CD4-positive, alpha-beta T cell treated with Interleukin-15 for 4 hours (primary cell): ENCODE results near the gene CIC.

Experiments used
- DNase-seq: peaks from one replicate; pipeline ENCODE4 v3.0.0-alpha.2; 2020; ENCODE audit warnings: low spot score

CIC gene

DNA sequence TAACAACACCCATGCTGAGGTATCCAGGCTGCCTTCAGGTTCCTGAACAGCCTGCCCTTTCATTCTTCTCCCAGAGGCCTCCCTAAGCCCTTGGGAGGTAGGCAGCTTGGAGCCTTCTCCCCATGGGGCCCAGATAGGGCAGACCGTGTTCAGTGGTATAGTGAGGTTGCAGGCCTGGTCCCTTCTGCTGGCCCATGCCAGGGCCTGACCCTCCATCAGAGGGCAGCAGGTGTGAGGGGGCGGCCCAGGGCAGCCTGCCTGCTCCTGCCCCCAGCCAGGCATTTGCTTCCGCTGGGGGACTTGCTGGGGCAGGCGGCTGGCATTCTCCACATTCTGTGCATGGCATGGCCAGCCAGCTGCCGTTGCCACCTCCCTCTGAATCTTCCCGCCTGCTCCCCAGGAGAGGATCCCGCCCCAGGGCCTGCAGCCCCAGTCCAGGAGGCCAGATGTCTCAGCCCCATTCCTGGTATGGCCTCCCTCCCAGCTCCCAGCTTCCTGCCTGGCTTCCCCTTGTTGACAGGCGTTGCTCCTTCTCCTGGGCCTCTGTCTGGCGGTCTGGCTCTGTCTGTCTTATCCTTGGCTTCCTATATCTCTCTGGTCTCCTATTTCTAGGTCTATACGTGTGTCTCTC, 8.9 kb downstream of the CIC start:
- no peak for DNase-seq

DNA sequence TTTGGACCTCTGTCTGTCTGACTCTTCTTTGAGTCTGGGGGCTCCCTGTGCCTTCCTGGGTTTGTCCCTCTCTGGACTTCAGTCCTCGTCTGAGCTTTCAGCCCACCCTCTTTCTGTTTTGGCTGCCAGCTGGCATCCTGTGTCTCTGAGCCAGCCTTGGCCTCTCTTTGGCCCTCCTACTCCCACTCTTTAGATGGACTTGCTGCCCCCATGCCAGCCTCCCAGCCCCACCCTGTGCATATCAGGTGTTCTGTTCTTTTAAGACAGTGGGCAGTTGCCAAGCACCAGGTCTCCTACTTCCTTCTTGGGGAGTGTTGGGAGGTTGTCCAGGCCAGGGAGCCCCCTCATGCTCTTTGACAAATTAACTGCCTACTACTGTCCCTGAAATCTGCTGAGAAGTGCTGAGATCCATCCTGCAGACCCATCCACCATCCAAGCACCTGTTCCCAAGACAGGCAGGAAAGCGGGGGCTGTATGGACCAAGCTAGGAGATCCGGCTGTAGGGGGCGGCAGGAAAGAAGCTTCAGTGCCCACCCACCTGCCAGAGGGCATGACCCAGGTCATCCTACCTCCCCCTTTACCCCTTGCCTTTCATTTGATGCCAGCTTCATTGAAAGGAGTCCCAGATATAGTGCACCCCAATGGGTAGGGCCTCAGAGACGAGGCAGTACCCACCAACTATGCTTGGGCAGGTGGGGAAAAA, 9.6 kb downstream of the CIC start:
- no peak for DNase-seq

DNA sequence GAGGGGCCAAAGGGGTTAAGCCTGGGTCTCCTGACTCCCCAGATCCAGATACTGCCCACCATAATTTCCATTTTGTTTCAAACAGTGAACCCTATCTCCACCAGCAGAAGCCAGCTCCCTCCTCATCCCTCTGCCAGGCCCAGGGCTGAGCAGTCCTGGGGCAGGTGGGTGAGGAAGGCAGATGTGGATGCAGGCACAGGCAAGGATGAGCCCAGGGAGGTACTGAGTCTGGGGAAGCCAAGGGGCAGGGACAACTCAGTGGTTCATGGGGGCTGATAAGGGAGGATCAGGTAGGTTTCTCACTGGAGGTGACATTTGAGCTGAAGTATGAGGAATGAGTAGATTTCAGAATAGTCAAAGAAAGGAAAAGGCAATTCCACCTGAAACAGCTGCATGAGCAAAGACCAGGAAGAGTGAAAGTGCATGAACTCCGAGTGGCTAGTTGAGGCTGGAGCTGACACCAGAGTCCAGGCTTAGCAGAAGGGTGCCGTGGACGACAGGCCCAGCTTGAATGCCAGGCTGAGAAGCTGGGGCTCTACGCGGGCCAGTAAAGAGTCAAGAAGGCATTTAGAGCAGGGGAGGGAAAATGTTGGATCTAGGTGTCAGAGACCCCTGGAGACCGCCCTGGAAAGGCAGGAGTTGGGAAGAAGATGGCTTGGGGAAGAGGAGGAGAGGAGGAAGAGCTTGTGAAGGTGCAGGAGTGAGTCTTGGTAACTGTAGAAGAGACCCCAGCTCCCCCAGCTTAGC, 10.3 kb downstream of the CIC start:
- no peak for DNase-seq

DNA sequence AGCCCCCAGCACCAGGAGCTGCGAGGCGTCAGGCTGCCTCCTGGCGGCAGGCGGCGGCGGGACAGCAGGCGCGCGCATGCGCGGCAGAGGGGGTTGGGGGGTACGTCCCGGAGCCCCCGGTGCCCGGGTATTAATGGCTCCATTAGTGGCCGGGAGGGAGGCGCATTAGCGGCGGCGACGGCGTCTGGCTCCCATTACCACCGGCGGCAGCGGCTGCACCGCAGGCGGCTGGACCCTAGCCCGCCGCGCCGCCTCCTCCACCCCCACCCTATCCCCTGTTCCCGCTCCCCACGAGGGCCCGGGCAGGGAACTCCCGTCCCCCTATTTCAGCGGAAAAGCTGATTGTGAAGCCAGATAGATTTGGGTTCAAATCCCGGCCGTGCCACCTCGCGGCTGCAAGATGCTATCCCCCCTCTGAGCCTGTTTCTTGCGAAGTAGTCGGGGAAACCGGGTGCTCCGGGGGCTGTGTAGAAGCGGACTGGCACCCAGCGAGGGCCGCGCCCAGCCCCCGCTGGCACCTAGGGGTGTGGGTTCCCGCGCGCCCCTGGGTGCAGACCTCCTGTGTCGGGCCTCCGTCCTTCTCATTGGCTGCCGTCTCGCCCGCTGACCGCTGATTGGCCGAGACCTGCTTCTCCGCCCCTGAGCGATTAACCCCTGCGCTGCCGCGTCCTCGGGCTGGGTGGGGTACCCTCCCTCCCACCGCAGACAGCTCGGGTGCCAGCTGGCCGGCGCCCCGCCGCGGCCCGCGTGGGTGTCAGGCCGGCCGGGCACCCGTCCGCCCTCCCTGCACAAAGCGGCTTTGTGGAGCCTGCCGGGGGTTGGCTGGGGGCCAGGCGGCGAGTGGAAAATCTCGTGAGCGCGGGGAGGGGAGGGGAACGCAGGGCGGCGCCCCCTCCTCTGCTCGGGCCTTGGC, 11.1 kb downstream of the CIC start:
- DNase-seq = peak; percentile 91

DNA sequence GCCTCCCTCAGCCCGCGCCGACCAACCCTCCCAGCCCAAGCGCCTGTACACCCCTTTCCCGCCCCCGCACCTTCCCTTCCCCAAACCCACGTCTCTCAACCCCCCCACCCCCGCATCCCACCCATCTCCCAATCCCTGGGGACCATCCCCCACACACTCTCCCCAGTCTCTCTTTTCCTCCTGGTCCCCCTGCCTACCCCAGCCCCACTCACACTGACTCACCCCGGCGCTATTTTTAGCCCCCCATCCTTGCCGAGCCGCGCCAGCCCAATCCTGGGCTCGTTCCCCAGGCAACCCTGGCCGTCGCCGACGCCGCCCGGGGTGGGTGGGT, 11.7 kb downstream of the CIC start:
- no peak for DNase-seq

DNA sequence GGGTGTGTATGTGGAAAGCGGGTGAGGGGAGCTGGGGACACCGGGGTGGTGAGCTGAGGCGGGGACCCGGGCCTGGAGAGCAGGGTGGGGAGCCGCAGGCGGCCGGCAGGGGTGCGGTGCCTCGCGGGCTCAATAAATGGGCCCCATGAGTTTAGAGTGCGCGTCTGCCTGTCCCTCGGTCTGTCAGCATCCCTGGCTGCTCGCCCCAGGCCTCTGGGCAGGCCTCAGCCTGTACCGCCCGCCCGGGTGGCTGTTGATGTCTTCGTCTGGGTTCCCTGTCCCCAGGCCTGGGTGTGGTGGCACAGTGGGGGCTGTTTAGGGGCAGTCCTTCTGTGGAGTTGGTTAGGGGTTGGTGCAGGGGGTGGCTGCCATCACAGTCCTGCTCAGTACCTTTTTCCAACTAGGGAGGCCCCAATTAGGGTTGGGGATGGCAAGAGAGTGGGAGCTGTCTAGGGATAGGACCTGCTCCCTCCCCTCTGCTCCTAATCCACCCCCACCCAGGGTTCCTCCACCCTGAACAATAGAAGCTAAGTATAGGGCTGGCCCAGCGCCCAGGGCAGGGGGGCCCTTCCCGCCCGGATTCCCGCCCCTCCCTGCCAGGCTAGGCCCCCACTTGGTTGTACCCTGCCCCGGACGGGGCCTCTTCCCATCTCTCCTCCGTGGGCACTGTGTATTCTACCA, 12.2 kb downstream of the CIC start:
- no peak for DNase-seq

DNA sequence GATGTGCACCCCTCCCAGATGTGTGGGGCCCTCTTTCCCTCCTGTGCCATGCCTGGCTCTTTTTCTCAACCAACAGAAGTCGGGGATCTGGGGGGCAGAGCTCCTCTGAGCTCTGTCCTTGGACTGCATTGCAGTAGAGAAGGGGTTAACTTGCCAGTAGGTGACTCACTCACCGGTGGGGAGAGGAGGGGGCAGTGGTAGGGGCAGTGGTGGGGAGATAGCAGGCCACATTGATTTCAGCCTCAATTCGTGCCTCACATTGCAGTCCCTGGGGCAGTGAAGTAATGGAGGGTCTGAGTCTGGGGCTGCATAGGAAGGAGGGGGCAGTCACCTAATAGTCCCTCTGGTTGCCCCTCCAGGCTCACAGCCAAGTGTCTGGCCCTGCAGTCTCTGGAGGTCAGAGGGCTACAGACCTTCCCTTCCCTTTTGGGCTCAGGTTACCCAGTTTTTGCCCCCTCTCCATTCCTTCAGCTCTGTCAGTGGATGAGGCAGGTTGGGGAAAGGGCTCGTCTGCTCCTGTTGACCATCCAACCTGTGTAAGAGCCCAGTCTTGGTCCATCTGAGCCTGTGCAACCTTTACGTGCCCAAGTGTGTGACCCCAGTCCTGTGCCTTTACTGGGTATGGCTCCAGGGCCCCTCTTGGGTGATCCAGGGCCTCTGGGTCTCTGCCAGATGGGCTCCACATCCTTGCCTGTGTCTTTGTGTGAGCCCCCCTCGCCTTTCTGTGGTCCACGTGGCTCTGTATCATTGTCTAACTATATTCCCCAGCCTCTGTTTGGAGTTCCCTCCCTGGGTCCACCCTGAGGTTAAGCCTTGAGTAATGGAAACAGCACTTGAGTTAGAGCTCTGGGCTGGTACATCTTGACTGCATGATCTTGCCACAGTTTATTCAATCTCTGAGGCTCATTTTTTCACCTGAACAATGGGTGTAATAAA, 13.0 kb downstream of the CIC start:
- no peak for DNase-seq

DNA sequence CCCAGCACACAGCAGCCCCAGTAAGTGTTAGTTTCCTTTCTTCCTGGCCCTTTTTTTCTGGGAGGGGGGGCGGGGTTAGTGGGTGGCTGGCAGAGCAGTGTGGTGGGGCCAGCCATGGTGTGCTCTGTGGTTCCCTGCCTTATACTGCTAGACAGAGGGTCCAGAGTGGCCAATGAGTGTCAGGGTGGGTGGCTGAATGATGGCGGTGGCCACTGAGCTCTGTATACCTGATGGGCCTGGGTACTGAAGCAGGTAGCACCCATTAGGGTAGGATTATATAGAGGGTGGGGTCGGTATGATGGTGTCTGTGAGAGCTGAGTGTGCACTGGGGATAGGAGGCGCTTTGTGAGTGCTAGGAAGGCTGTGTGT, 13.8 kb downstream of the CIC start:
- no peak for DNase-seq

DNA sequence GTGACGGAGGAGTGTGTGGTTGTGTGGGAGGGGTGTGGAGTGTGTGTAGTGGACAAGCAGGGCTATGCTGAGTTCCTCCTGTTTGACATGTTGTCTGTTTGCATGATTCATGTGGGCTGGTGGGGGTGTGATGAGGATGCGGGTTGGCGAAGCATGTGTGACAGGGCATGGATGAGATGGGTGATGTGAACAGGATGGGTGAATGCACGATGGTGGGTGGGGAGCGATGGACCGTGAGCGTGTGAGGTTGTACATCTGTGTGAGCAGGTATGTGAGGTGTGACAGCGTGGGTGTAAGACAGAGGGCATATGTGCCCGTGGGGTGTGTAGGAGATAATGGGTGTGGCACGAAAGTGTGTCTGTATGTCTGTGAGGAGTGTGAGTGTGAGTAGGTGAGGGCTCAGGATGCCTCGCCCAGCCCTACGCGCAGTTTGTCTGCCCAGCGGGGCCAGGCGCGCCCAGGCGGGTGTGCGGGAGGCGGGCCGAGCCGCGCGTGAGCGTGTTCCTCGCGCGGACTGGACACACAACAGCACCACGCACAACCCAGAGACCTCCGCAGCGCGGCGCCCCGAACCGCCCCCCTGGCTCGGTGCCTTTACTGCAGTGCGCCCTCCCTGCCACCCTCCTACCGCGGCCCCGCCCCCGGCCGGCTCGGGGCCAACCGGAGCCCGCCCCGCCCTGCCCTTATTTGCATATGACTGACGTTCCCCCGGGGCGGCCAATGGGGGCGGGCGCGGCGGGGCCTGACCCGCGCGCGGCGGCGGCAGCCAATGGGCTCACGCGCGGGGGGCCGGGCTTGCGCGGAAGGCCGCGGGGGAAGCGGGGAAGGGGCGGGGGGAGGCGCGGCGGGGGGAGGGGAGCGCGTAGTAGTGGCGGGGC, 14.4 kb downstream of the CIC start:
- DNase-seq = peak; percentile 97

DNA sequence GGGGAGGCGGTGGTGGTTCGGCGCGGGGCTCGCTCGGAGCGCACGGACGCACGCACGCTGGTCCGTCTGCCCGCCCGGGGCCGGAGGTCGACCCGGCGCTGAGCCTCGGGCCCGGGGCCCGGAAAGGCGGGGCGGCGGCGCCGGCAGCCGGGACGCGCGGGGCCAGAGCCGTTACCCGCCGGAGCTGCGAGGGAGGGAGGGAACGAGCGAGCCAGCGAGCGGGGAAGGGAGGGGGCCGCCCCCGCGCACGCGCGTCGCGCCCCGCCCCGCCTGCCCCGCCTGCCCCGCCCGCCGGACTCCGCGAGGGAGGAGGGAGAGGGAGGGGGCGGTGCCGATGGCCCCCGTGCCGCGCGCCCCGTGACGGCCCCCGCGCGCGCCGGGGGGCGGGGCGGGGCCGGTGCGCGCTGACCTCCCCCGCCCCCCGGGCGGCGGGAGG, 15.0 kb downstream of the CIC start:
- DNase-seq = peak; percentile 86

DNA sequence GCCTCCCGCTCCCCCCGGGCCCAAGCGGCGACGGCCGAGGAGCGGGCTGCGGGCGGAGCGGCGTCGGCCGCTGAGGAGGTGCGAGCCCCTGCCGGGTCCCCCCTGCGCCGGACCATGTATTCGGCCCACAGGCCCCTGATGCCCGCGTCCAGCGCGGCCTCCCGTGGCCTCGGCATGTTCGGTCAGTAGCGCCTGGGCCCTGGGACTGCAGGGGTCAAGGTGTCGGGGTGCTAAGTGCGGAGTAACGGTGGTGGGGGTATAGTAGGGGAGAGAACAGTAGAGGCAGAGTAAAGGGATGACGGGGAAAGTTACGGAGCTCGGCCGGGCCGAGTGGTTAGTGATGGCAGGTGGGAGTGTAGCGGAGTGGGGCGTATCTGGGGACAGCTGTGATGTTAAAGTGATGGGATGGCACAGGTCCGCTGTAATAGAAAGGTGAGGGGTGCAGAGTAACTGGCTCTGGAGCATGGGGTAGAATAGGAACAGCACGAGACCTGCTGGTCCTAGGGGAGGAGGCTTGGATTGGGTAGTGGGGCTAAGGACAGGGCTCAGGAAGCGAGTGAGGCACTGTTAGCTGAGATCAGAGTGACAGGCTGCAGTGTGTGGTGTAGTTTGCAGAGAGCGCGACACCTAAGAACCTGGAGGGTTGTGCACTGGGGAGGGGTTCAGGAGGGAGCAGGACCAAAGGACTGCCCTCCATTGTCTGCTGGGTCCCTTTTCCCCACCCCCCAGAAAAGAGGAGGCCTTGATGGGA, 15.7 kb downstream of the CIC start:
- DNase-seq = no peak

DNA sequence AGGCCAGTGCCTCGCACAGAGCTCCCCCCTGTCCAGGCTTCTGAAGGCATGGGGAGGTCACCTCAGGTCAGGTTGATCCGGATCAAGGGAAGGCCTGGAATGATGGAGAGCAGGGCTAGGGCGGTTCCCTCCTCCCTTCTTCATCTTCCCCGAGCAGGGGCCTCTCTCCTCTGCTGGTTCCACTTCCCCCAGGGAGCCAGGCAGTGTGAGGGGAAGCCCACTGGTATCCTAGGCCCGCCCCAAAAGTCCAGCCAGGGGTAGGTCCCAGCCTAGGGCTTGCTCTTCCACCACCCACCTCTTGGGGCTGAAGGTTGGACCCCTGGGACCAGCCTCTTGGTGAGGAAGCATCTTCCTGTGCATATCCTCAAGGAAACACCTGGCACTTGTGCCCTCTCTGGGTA, 16.5 kb downstream of the CIC start:
- no peak for DNase-seq

DNA sequence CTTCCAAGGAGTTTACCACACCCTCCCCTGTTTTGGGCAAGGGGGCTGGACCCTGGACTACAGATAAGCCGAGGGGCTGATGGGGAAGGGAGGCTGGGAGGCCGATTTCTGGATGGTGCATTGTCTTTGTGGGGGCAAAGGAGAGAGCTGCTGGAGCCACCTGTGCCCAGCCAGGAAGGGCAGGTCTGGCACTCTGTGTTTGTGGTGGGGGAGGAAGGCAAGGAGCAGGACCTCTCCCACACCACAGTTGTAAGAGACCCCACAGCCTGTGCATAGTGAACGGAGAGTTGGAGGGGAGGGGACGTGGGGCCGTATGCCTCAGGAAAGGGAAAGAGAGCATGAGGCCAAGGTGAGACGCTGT, 16.9 kb downstream of the CIC start:
- DNase-seq = no peak

DNA sequence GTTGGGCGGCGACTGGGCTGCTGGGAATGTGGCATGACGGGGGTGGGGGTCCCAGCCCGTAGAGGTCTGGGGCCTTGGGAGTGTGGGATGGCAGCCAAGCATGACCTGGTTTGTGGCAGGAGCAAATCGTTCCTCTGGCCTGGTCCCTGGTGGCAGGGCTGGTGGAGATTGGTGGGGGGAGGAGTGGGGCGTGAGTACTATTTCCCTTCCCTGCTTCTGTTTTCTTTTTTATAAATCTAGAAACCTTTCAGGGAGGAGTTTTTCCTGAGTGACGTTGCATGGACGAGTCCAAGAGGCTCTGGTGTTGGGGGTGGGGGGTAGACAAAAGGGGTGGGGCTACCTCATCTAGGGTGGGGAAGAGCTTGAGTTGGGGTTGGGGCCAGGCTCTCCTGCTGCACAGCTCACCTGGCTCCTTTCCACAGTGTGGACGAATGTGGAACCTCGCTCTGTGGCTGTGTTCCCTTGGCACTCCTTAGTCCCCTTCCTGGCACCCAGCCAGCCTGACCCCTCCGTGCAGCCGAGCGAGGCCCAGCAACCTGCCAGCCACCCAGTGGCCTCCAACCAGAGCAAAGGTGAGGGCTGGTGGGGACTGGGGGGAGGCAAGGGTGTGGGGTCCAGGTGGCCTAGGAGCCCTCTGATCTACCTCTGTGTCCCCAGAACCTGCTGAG, 17.4 kb downstream of the CIC start:
- no peak for DNase-seq

DNA sequence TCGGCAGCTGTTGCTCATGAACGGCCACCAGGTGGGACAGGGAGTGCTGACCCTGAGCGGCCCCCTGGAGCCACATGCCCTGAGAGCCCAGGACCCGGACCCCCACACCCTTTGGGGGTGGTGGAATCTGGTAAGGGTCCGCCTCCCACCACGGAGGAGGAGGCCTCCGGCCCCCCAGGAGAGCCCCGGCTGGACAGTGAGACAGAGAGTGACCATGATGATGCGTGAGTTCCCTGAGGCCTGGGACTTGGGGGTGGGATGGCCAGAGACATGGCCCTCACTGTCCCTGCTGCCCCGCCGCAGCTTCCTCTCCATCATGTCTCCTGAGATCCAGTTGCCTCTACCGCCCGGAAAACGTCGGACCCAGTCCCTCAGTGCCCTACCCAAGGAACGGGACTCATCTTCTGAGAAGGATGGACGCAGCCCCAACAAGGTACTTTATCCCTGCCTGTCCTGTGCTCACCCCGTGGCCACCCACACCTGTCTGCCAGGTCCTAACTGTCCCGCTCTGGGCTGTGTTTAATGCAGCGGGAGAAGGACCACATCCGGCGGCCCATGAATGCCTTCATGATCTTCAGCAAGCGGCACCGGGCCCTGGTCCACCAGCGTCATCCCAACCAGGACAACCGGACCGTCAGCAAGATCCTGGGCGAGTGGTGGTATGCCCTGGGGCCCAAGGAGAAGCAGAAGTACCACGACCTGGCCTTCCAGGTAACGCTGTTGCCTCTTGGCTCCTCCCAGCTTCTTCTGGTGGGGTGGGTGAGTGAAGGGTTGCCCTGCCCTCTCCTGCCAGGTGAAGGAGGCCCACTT, 18.2 kb downstream of the CIC start:
- no peak for DNase-seq

DNA sequence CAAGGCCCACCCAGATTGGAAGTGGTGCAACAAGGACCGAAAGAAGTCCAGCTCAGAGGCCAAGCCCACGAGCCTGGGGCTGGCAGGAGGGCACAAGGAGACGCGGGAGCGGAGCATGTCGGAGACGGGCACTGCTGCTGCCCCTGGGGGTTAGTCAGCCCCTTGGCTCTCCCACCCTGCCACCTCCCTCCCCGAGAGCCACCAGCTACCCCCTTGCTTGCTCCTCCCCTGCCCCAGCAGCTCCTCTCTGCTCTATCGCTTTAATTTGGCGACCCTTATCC, 18.7 kb downstream of the CIC start:
- DNase-seq = no peak

DNA sequence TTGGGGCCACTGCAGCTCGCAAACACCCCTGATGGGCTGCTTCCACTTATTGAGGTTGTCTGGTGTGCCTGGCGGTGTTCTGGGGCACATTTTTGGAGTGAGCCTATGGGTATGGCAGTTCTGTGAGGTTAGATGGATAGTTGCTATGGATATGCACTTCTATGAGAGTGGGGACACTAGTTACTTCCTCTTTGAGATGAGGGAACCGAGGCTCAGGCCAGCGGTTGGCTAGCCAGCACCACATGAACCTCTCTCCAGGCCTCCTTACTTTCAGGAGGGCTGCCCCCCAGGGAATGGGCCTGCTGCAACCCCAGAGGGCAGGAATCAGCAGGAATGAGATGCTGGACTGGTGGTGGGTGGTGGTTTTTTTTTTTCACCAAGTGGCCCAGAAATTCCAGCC, 19.3 kb downstream of the CIC start:
- no peak for DNase-seq
